K562 (cell line): Measurements from ENCODE around the gene RIMKLB.

Source experiments
- CHD1 ChIP-seq: fragments of 200-600 bp; sonication (generic); IDR thresholded peaks from one replicate; pipeline ENCODE4 v1.6.1; 2012; ENCODE audit warnings: mild to moderate bottlenecking, moderate library complexity, low read length, inconsistent platforms
- PCBP1 ChIP-seq: fragments of 200-400 bp; formaldehyde crosslinking; IDR thresholded peaks from 2 replicates; pipeline ENCODE4 v1.6.1; 2018; ENCODE audit warnings: mild to moderate bottlenecking, low read depth, low read length; ENCODE audit not compliant: poor library complexity, severe bottlenecking

DNA sequence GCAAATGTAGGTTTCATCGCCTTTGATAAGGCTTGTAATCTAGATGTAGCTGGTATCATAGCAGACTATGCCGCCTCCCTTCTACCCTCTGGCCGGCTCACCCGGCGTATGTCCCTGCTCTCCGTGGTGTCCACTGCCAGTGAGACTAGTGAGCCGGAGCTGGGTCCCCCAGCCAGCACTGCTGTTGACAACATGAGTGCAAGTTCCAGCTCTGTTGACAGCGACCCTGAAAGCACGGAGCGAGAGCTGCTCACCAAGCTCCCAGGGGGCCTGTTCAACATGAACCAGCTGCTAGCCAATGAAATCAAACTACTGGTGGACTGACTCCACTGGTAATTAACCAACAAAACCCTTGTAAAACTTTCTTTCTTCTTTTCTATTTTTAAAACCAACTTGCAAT is 75.7 kb downstream of the RIMKLB start:
- no peak for TF ChIP-seq PCBP1
- TF ChIP-seq CHD1: no peak
